Activated CD4-positive, alpha-beta T cell treated with anti-CD3 and anti-CD28 coated beads, Interleukin-2, Interleukin-6, amounts not matched to agents 100 ng/mL and 50 ng/mL, durations not matched to agents 16 hours and 8 hours (primary cell): ENCODE data around the gene C6orf163.
"Not testable (repeated sequence)": the region's sequence is repeated elsewhere in the genome, so short reads cannot be mapped to it uniquely, and the experiment has no call there.

Experiments
- DNase-seq: peaks from one replicate; pipeline ENCODE4 v3.0.0-alpha.2; 2020

Gene C6orf163

DNA sequence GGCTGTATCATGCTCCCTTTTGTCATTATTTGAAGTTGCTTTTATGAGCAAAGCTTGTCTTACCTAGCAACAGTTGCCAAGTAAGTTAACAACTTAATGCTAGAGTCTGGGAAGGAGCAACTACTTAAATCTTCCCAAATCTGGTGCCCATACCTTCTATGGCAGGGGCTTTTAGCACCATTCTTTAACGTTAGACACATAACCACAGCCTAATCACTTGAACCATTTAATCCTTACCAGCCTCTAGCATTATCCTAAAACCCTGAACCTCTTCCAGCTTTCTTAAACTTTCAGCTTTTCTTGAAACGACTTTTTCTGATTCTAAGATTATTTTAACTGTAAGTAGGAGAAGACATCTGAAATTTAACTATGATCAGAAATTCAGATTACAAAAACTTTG lies at the start of gene C6orf163:
Gene C6orf163, plus strand, starts transcription at position 83 of the 400 bp plus-strand sequence. Its CDS starts 287 bp downstream, at position 370.
- DNase-seq = no peak

- no peak for DNase-seq
Observed at GRCh38 chr6:87297119-87297518, 47.5 kb upstream of the C6orf163 start.

DNA sequence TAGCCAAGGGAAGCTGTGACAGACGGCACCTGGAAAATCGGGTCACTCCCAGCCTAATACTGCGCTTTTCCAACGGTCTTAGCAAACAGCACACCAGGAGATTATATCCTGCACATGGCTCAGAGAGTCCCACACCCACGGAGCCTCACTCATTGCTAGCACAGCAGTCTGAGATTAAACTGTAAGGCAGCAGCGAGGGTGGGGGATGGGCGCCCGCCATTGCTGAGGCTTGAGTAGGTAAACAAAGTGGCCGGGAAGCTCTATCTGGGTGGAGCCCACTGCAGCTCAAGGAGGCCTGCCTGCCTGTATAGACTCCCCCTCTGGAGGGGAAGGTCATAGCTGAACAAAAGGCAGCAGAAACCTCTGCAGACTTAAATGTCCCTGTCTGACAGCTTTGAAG lies 43.3 kb upstream of the C6orf163 start:
- DNase-seq = not testable (repeated sequence)

DNA sequence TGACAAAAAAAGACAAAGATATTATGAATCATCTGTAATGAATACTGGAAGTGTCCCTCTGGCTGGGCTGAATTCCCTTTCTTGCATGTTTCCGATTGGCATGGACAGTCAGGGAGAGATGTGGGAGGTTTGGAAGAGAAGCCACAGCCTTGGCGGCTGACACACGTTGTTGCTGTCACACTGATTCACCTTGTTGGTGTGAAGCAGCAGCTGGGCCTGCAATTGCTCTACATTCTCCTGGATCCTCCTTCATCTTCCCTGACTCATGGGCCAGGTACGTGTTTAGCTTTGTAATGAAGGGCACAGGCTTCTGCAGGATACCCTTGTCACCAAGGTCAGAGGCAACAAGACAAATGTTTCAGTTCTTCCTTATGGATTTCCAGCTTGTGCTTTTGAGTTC lies 35.6 kb upstream of the C6orf163 start:
- DNase-seq = no peak

DNA sequence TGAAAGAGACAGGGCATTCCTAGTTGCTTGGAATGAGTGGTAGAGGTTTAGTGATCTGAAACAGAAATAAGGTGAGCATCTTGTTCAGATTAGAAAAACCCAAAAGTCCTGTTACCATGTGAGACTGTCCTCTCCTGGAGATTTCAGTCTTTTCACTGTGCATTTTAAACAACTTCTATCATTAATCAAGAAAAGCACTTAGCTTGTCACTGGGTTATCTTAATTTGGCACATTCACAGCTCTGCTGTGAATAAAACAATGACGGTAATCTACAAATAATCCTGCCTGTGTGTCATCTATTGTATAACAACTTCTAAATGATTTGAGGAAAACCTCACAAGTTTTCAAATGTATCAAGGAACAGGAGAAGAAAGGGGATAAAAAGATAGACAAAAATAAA lies 31.8 kb upstream of the C6orf163 start:
- DNase-seq = no peak

DNA sequence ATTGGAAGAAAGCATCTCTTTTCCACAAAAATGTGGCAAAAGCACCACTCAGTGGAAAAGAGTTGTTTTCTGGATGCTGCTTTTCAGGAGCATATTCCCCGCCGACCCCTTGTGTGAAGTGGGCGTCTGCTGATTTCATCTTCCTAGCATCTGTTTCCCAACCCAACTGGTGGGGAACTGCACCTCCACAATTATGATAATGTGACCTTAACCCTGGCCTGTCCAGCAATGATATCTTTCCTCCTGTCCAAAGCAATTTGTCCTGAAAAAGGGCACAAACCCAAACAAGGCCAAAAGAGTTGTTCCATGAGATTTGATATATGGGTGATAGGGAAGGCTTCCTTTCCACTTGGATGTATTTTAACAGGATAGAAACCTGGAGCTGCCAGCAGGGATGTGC lies 29.5 kb upstream of the C6orf163 start:
- no peak for DNase-seq

- no peak for DNase-seq
Observed at GRCh38 chr6:87319271-87319987, 25.2 kb upstream of the C6orf163 start.

GRCh38 chr6:87322304-87323212 lies 22.1 kb upstream of the C6orf163 start, which contains the start of gene SMIM8:
Gene SMIM8, plus strand, starts transcription at chr6:87322588. Its CDS starts 14,444 bp downstream, at chr6:87337032.
- peak; percentile 92 for DNase-seq

DNA sequence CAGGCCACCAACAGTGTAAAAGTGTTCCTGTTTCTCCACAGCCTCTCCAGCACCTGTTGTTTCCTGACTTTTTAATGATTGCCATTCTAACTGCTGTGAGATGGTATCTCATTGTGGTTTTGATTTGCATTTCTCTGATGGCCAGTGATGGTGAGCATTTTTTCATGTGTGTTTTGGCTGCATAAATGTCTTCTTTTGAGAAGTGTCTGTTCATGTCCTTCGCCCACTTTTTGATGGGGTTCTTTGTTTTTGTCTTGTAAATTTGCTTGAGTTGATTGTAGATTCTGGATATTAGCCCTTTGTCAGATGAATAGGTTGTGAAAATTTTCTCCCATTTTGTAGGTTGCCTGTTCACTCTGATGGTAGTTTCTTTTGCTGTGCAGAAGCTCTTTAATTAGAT lies 20.7 kb upstream of the C6orf163 start:
- DNase-seq = not testable (repeated sequence)

- no peak for DNase-seq
Observed at GRCh38 chr6:87330961-87331360, 13.7 kb upstream of the C6orf163 start.

DNA sequence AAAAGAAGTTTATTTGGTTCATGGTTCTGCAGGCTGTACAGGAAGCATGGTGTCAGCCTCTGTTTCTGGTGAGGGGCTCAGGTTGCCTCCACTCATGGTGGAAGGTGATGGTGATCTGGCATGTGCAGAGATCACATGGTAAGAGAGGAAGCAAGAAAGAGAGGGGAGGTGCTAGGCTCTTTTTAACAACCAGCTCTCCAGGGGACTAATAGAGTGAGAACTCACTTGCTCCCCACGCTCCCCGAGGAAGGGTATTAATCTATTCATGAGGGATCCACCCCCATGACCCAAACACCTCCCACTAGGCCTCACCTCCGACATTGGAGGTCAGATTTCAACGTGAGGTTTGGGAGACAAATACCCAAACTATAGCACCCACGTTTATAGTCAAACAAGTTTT lies 11.6 kb upstream of the C6orf163 start:
- no peak for DNase-seq

- no peak for DNase-seq
Observed at GRCh38 chr6:87333591-87334181, 10.9 kb upstream of the C6orf163 start.

- DNase-seq = no peak
Observed at GRCh38 chr6:87334683-87335082, 9.9 kb upstream of the C6orf163 start.

- DNase-seq = no peak
Observed at GRCh38 chr6:87336367-87336766, 8.2 kb upstream of the C6orf163 start.

DNA sequence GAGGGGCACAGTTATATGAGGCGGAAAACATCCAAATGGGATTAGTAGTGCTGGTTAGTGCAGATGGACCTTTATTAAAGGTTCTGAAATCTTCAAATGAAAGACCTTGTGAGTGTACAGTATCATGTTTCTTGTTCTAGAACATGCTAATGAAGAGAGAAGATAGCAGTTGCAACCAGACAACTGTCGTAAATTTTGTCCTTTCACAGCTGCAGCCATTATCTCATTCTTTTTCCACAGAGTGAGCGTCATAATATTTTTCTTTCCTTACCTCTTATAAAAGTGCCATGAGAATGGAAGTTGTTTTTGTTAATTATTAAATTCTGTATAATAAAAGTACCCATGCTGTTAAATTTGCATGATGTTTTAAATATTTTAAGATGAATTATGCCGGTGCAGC lies 4.4 kb upstream of the C6orf163 start:
- DNase-seq = no peak

DNA sequence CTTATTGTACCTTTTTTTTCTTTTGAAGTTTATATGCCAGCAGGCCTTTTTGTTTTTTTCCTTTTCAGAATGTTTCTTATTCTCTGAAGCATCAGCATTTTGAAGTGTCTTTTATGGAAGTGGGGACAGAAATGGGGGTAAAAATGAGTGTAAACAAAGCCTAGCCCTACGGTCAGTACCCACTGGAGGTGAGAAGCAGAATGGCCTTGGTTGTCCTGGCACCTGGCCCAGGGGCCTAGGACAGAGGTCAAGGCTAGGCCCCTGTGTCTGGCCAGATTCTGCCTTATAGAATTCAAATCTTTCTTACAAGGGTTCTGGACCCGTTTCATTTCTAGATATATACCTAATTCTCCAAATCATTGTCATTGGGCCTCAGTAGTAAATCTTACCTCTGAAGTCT lies 3.5 kb upstream of the C6orf163 start:
- DNase-seq = no peak

GRCh38 chr6:87341899-87342298 lies 2.7 kb upstream of the C6orf163 start:
- no peak for DNase-seq

DNA sequence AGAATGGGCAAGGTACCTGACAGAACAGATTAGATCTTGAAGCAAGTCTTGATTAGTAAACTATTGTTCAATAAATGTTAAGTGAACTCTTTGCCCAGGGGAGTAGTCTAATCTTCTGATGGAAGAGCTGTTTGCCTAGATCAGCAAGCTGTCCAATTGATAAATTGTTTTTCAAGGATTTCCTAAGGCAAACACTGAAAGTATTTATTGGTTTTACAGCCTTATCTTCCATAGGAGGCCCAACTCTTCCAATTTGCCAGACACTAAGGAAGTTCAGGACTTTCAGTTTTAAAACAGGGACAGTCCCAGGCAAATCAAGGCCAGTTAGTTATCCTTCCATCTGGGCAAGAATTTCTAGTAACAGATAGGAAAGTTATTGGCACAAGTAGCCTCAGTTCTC lies 1.8 kb upstream of the C6orf163 start:
- no peak for DNase-seq

DNA sequence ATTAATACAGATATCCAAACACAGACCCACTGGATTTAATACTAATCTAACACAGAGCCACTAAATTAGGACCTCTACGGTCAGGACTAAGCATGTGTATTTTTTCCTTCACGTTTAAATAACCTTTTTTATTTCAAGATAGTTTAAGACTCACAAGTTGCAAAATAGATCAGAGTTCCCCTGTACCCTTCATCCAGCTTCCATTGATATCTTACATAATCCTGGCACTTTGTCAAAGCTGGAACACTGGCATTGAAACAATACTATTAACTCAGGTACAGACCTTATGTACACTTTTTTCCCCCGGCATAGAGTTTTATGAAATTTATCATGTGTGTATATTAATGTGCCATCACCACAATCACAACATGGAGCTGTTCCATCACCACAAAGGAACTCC lies 2.1 kb downstream of the C6orf163 start:
- DNase-seq = no peak

- no peak for DNase-seq
Observed at GRCh38 chr6:87349896-87350295, 5.3 kb downstream of the C6orf163 start.

DNA sequence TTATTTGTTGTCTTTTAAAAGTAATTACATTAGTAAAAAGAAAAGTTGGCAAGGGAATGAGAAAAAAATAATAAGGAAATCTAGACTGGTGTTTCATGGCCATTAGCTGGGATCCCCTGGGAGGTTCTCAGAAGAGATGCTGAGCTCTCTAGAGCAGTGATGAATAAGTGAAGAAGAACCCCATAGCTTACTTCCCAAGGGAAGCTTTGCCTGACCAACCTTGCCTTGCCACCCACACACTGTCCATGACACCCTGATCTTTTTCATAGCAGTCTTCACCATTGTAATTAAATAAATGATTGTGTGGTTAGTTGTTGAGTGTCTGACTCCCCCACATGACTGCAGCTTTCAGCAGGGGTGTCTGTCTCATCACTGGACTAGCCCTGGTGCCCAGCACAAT lies 5.9 kb downstream of the C6orf163 start:
- DNase-seq = no peak

- DNase-seq = no peak
Observed at GRCh38 chr6:87351583-87351982, 7.0 kb downstream of the C6orf163 start.

DNA sequence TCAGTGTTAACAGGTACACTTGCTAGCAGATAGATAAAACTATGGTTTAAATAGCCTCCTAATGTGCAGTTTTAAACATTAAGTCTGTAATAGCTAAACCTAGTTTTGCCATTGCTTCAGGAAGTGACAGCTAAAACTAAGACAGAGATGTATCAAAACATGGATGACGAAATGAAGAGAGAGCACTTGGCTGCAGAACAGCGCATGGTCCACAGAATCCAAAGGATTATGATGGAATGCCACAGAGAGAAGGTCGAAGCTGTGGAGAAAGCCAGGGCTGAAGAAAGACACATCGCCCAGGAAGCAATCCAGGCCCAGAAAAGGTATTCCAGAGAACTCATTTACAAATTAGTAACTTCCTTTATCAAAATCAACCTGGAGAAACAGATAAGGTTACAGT lies 11.6 kb downstream of the C6orf163 start:
- no peak for DNase-seq
